Progenitor cell of endocrine pancreas (in vitro differentiated cells): ENCODE data around the gene SLC25A39. TPM values are rescaled to one million over a fixed set of nuclear protein-coding genes. Genes with fewer than 3 reads are reported as not detected.
"Not testable (repeated sequence)": the region's sequence is repeated elsewhere in the genome, so short reads cannot be mapped to it uniquely, and the experiment has no call there.

ENCODE experiments used
- DNase-seq: peaks from one replicate; pipeline ENCODE4 v3.0.0; 2021; ENCODE audit warnings: low spot score; ENCODE audit not compliant: unreplicated experiment
- H3K27ac Mint-ChIP-seq: 2 replicates; pipeline ENCODE4 v1.8.0; 2021; ENCODE audit warnings: mild to moderate bottlenecking, moderate library complexity, mixed read lengths
- H3K27me3 Mint-ChIP-seq: 2 replicates; pipeline ENCODE4 v1.8.0; 2021; ENCODE audit warnings: mixed read lengths
- H3K36me3 Mint-ChIP-seq: 2 replicates; pipeline ENCODE4 v1.8.0; 2022; ENCODE audit warnings: mixed read lengths; ENCODE audit not compliant: insufficient read depth
- H3K4me1 Mint-ChIP-seq: 2 replicates; pipeline ENCODE4 v1.8.0; 2021; ENCODE audit warnings: low read depth, mixed read lengths
- H3K4me3 Mint-ChIP-seq: 2 replicates; pipeline ENCODE4 v1.8.0; 2021; ENCODE audit warnings: low read depth, mild to moderate bottlenecking, moderate library complexity, mixed read lengths
- H3K9me3 Mint-ChIP-seq: 2 replicates; pipeline ENCODE4 v1.8.0; 2021; ENCODE audit warnings: low read depth, mixed read lengths
- total RNA-seq: library from RNA; stranded (reverse); gene quantifications from 2 replicates; pipeline ENCODE4 v1.2.1, GENCODE V29; 2021
- TF ChIP-seq, protein P1 (sequence below): fragments of 200-600 bp; sonication (generic); IDR thresholded peaks from one replicate; pipeline ENCODE4 v1.5.0; 2021; ENCODE audit warnings: antibody characterized with exemption, mild to moderate bottlenecking; ENCODE audit not compliant: unreplicated experiment

Gene SLC25A39
- total RNA-seq, 1 donor from 2014 or later = 139 TPM

DNA sequence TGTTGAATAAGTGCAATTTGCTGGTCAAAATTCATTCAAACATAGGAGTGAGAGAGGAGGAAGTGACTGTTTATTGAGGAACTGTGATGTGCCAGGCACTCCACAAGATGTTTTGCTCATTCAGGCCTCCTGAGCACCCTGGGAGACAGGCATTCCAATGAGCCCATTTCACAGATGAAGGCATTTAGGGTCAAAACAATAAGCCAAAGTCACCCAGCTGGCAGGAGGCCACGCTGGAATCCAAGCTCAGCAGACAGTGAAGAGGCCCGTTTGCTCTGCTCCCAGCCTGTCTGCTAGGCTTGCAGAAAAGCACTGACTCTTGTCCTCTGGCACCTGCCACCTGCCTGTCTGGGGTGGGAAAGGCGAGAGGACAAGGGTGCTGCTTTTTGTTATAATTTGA, 10.1 kb upstream of the SLC25A39 start:
- Mint-ChIP-seq H3K27me3 (peaks cover 11% of the 10 kb centered on the region), H3K36me3 (no peaks in the 10 kb centered on the region), H3K4me1 (no peaks in the 10 kb centered on the region), H3K27ac (no peak overlapping the region), H3K9me3 (no peaks in the 10 kb centered on the region), H3K4me3 (no peak overlapping the region)
- TF ChIP-seq, protein P1, sequence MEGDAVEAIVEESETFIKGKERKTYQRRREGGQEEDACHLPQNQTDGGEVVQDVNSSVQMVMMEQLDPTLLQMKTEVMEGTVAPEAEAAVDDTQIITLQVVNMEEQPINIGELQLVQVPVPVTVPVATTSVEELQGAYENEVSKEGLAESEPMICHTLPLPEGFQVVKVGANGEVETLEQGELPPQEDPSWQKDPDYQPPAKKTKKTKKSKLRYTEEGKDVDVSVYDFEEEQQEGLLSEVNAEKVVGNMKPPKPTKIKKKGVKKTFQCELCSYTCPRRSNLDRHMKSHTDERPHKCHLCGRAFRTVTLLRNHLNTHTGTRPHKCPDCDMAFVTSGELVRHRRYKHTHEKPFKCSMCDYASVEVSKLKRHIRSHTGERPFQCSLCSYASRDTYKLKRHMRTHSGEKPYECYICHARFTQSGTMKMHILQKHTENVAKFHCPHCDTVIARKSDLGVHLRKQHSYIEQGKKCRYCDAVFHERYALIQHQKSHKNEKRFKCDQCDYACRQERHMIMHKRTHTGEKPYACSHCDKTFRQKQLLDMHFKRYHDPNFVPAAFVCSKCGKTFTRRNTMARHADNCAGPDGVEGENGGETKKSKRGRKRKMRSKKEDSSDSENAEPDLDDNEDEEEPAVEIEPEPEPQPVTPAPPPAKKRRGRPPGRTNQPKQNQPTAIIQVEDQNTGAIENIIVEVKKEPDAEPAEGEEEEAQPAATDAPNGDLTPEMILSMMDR = no peak
- no peak for DNase-seq

DNA sequence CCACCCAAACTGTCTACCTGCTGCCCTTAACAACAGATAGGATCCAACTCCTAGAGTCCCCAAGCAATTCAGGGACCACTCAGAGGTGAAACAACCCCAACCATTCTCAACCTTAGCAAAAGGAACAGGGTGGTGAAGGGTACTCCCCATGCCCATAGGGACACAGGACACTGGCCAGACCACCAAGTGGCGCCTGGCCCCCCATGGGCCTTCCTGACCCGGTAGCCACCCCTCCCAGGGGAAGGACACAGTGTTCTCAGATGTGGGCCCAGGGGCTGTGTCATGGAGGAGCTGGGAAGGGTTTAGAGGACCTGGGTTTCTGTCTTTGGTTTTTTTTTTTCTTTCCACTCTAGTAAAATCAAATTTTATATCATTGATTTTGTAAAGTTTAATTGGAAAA, 9.7 kb upstream of the SLC25A39 start:
- H3K27ac Mint-ChIP-seq = no peak overlapping the region
- TF ChIP-seq, protein P1 = no peak
- H3K4me3 Mint-ChIP-seq = no peak overlapping the region
- H3K9me3 Mint-ChIP-seq = no peaks in the 10 kb centered on the region
- DNase-seq = no peak
- no peaks in the 10 kb centered on the region for H3K36me3 Mint-ChIP-seq
- peaks cover 11% of the 10 kb centered on the region for H3K27me3 Mint-ChIP-seq
- H3K4me1 Mint-ChIP-seq = no peaks in the 10 kb centered on the region

DNA sequence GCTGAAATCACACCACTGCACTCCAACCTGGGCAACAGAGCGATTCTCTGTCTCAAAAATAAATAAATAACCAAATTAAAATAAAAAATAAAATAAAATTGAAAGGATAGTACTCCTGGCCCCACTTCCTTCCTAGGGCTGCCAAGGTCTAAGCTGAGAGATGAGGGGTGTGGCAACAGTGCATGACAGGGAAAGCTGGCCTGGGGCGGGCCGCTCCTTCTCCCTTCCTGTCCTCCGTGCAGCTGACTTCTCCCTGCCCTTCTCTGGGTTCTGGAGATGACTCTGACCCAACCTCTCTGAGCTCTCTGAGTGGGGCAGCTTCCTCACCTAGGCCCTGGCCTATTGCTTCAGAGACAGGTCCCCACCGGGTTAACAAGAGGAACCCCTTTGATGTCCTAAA, 8.7 kb upstream of the SLC25A39 start:
- Mint-ChIP-seq H3K27ac (no peak overlapping the region), H3K36me3 (no peaks in the 10 kb centered on the region), H3K9me3 (no peaks in the 10 kb centered on the region), H3K4me3 (no peak overlapping the region), H3K4me1 (no peaks in the 10 kb centered on the region), H3K27me3 (peaks cover 11% of the 10 kb centered on the region)
- TF ChIP-seq, protein P1 = no peak
- DNase-seq = no peak

DNA sequence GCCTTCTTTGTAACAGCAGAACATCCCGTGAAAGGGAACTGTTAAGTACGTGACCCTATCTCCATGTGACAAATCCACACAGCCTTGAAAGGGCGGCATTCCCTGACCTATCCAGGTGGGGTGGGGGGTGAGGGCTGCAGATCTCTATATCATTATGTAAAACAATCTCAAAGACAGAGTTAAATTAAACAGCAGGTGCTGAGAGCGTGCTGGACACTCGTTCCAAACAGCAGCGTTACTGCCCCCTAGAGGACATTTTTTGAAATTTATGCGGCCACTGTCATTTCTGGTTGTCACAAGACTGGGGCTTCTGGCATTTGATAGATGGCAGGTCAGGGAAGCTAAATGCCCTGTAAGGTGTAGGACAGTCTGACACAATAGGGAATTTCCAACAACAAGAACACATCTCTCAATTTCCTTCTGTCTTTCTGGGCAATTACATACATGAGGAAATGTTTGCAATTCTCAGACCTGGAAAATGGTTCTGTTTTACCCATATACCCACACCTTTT, 6.7 kb upstream of the SLC25A39 start:
- peak; percentile 60 for DNase-seq
- H3K27ac Mint-ChIP-seq = no peak overlapping the region
- H3K36me3 Mint-ChIP-seq = no peaks in the 10 kb centered on the region
- no peaks in the 10 kb centered on the region for H3K9me3 Mint-ChIP-seq
- no peaks in the 10 kb centered on the region for H3K4me1 Mint-ChIP-seq
- TF ChIP-seq, protein P1 = peak; percentile 85
- H3K27me3 Mint-ChIP-seq = peaks cover 8% of the 10 kb centered on the region
- no peak overlapping the region for H3K4me3 Mint-ChIP-seq

DNA sequence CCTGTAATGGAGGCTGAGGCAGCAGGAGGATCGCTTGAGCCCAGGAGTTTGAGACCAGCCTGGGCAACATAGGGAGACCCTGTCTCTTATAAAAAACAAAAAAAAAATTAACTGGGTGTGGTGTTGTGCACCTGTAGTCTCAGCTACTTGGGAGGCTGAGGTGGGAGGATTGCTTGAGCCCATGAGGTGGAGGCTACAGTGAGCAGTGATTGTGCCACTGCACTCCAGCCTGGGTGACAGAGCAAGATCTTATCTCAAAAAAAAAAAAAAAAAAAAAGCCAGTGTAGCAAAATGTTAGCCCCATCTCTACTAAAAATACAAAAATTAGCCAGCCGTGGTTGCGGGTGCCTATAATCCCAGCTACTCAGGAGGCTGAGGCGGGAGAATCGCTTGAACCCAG, 5.6 kb upstream of the SLC25A39 start:
- not testable (repeated sequence) for H3K36me3 Mint-ChIP-seq, H3K27ac Mint-ChIP-seq, H3K4me1 Mint-ChIP-seq, H3K4me3 Mint-ChIP-seq, H3K9me3 Mint-ChIP-seq, DNase-seq
- peaks cover 12% of the 10 kb centered on the region for H3K27me3 Mint-ChIP-seq

DNA sequence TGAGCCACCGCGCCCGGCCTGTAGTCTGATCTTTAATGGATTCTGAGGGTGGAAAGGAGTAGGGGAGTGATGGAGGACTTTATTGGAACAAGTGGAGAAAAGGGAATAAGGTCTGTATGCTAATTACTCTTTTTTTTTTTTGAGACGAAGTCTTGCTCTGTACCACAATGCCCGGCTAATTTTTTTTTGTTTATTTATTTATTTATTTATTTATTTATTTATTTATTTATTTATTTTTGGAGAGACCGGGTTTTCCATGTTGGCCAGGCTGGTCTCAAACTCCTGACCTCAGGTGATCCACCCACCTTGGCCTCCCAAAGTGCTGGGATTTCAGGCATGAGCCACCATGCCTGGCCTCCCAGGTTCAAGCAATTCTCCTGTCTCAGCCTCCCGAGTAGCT, 4.9 kb upstream of the SLC25A39 start:
- not testable (repeated sequence) for H3K9me3 Mint-ChIP-seq, H3K4me3 Mint-ChIP-seq, H3K4me1 Mint-ChIP-seq, H3K36me3 Mint-ChIP-seq, H3K27ac Mint-ChIP-seq, DNase-seq
- H3K27me3 Mint-ChIP-seq = peaks cover 13% of the 10 kb centered on the region
